ENCODE measurements around the gene DNAJC13.
A peak's percentile ranks its signal among the peaks of the same experiment; 100 is the strongest.

Gene DNAJC13

GRCh38 chr3:132405609-132406299 lies 11.5 kb upstream of the DNAJC13 start:
- no peak for DNase-seq

- DNase-seq, result no peak
Observed at GRCh38 chr3:132406587-132406986, 10.7 kb upstream of the DNAJC13 start.

GRCh38 chr3:132407025-132407424 lies 10.3 kb upstream of the DNAJC13 start:
- no peak for DNase-seq

GRCh38 chr3:132414841-132415240 lies 2.5 kb upstream of the DNAJC13 start:
- DNase-seq, result no peak

GRCh38 chr3:132416161-132416560 lies 1.1 kb upstream of the DNAJC13 start:
- DNase-seq, result no peak

- DNase-seq, result peak; percentile 62
Observed at GRCh38 chr3:132417695-132418411, 551 bp downstream of the DNAJC13 start.

- no peak for DNase-seq
Observed at GRCh38 chr3:132418916-132419315, 1.6 kb downstream of the DNAJC13 start.

- no peak for DNase-seq
Observed at GRCh38 chr3:132421832-132422231, 4.5 kb downstream of the DNAJC13 start.

- no peak for DNase-seq
Observed at GRCh38 chr3:132422531-132422930, 5.2 kb downstream of the DNAJC13 start.

- no peak for DNase-seq
Observed at GRCh38 chr3:132432639-132433038, 15.3 kb downstream of the DNAJC13 start.

GRCh38 chr3:132433121-132433520 lies 15.8 kb downstream of the DNAJC13 start:
- DNase-seq, result no peak

GRCh38 chr3:132435224-132435910 lies 18.1 kb downstream of the DNAJC13 start:
- no peak for DNase-seq

- no peak for DNase-seq
Observed at GRCh38 chr3:132435911-132436425, 18.7 kb downstream of the DNAJC13 start.

GRCh38 chr3:132443421-132443820 lies 26.1 kb downstream of the DNAJC13 start:
- DNase-seq, result no peak

GRCh38 chr3:132444383-132444782 lies 27.1 kb downstream of the DNAJC13 start:
- no peak for DNase-seq

- no peak for DNase-seq
Observed at GRCh38 chr3:132445817-132446216, 28.5 kb downstream of the DNAJC13 start.

- no peak for DNase-seq
Observed at GRCh38 chr3:132448216-132448961, 31.1 kb downstream of the DNAJC13 start.

GRCh38 chr3:132456136-132456535 lies 38.8 kb downstream of the DNAJC13 start:
- no peak for DNase-seq

- no peak for DNase-seq
Observed at GRCh38 chr3:132456571-132456970, 39.3 kb downstream of the DNAJC13 start.

GRCh38 chr3:132457286-132457685 lies 40.0 kb downstream of the DNAJC13 start:
- no peak for DNase-seq

- DNase-seq, result no peak
Observed at GRCh38 chr3:132459551-132459950, 42.2 kb downstream of the DNAJC13 start.

- DNase-seq, result no peak
Observed at GRCh38 chr3:132461544-132461943, 44.2 kb downstream of the DNAJC13 start.

- no peak for DNase-seq
Observed at GRCh38 chr3:132464066-132464465, 46.8 kb downstream of the DNAJC13 start.

Data from DMS 273 treated with DMSO at 0.1 percent for 48 hours (cell line).